ENCODE data around the gene XRN2.

GRCh38 chr20:21361266-21361665, 58.1 kb downstream of the XRN2 start:
- TF ChIP-seq TCF7L2 (IDR thresholded peaks at IDR 0.05; ENCODE audit: low read depth, low read length), result no peak
- no peak for TF ChIP-seq CTCF (CRISPR knock-in tag; IDR thresholded peaks at IDR 0.05)
- no peak for TF ChIP-seq ZKSCAN1 (IDR thresholded peaks at IDR 0.05; ENCODE audit: low read length)

All from HepG2 (cell line).